Natural killer cell treated with Interleukin-12 subunit alpha and Interleukin-12 subunit beta and Interleukin-15 and Interleukin-18, amount 100 ng/mL, for 72 hours (primary cell): ENCODE measurements around the gene REEP6. TPM values are rescaled to one million over a fixed set of nuclear protein-coding genes. Genes with fewer than 3 reads are reported as not detected.
A peak's percentile ranks its signal among the peaks of the same experiment; 100 is the strongest.
"Not testable (repeated sequence)": the region's sequence is repeated elsewhere in the genome, so short reads cannot be mapped to it uniquely, and the experiment has no call there.

Experiments
- ATAC-seq, 2 donors: fragments of 150-1000 bp; cut with Tn5 transposase in 1 of 2; sonication (Bioruptor Pico), chemical (Tn5 transposase) in 1 of 2; 2 replicates each; pipeline ENCODE4 v1.10.0; 2021
- DNase-seq: peaks from one replicate; pipeline ENCODE4 v3.0.0; 2022; ENCODE audit warnings: low spot score
- H3K27ac Mint-ChIP-seq, 2 donors: 1 replicate in 1 of 2; 2 replicates in 1 of 2; pipeline ENCODE4 v1.8.0; 2022; ENCODE audit warnings: mixed read lengths in 2 of 2, mild to moderate bottlenecking in 1 of 2, moderate library complexity in 1 of 2
- H3K27me3 Mint-ChIP-seq, 2 donors: 1 replicate in 1 of 2; 2 replicates in 1 of 2; pipeline ENCODE4 v1.8.0; 2022; ENCODE audit warnings: mixed read lengths in 2 of 2
- H3K36me3 Mint-ChIP-seq: one replicate; pipeline ENCODE4 v1.8.0; 2022; ENCODE audit warnings: mixed read lengths
- H3K4me1 Mint-ChIP-seq, 2 donors: 1 replicate in 1 of 2; 2 replicates in 1 of 2; pipeline ENCODE4 v1.8.0; 2022; ENCODE audit warnings: low read depth in 2 of 2, mixed read lengths in 2 of 2, mild to moderate bottlenecking in 1 of 2
- H3K4me3 Mint-ChIP-seq: one replicate; pipeline ENCODE4 v1.8.0; 2022; ENCODE audit warnings: mixed read lengths
- H3K9me3 Mint-ChIP-seq: 2 replicates; pipeline ENCODE4 v1.8.0; 2022; ENCODE audit warnings: mixed read lengths
- total RNA-seq, 2 donors: library from RNA; stranded (reverse); gene quantifications; one replicate each; pipeline ENCODE4 v1.2.3, GENCODE V29; 2022

REEP6 gene
- total RNA-seq, 2 donors from 2014 or later: 1.7 to 3.2 TPM

DNA sequence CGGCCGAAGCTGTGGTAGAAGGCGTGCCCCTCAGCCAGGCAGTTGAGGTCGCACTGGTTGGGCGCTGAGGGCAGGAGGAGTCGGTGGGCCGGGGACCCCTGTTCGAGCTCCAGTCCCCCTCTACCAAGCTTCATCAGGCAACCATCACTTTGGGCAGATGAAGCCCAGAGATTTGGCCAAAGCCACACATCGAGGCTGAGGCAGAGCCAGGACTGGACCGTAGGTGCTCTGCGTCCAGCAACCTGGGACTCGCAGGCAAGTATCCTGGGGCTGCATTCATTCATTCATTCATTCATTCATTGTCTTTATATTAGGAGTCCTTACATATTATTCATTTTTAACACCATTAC lies 17.5 kb downstream of the REEP6 start:
- H3K9me3 Mint-ChIP-seq: no peaks in the 10 kb centered on the region
- peaks cover 0 to 12% of the 10 kb centered on the region in 2 donors for H3K27me3 Mint-ChIP-seq
- H3K4me1 Mint-ChIP-seq: peaks cover 7 to 10% of the 10 kb centered on the region in 2 donors
- H3K36me3 Mint-ChIP-seq: no peaks in the 10 kb centered on the region
- no peak for DNase-seq
- no peak overlapping the region for H3K27ac Mint-ChIP-seq
- ATAC-seq: no peak
- H3K4me3 Mint-ChIP-seq: peak overlapping the region; percentile 26

DNA sequence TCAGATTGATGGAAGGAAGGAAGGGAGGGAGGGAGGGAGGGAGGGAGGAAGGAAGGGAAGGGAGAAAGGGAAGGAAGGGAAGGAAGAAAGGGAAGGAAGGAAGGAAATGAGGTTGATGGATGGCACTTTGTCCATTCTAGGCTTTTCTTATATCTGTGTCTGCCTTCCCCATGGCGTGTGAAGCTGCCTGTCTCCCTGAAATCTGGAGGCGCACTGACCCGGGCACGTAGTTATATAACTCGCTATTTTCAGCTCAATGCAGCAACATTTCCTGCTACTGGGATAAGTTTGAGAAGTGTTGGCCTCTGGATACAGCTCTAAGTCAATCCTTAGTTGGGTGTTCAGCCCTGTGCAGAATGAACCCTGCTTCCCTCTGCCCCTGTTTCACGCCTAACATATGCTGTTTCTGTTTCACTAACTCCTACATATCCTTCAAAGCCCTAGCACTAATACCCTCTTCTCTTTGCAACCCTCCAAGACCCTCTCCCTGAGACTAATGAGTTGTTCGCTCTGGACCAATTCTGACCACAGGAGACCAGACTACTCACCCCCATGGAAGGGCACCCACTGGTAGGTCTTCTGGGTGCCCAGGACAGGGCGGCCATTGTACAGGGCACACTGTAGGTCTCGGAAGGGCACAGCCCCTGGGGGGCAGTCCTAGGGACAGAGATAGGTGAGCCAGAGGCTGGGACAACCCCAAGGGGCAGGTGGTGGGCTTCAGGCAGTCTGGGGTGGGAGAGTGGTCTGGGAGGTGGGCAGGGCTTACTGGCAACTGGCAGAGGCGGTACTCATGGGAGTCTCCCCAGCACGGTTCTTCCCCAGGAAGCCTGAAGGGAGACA lies 18.8 kb downstream of the REEP6 start:
- no peak overlapping the region for H3K4me3 Mint-ChIP-seq
- no peak overlapping the region for H3K27ac Mint-ChIP-seq
- no peaks in the 10 kb centered on the region for H3K36me3 Mint-ChIP-seq
- DNase-seq: no peak
- H3K9me3 Mint-ChIP-seq: no peaks in the 10 kb centered on the region
- ATAC-seq: no peak
- peaks cover 7 to 10% of the 10 kb centered on the region in 2 donors for H3K4me1 Mint-ChIP-seq
- H3K27me3 Mint-ChIP-seq: peaks cover 0 to 8% of the 10 kb centered on the region in 2 donors

DNA sequence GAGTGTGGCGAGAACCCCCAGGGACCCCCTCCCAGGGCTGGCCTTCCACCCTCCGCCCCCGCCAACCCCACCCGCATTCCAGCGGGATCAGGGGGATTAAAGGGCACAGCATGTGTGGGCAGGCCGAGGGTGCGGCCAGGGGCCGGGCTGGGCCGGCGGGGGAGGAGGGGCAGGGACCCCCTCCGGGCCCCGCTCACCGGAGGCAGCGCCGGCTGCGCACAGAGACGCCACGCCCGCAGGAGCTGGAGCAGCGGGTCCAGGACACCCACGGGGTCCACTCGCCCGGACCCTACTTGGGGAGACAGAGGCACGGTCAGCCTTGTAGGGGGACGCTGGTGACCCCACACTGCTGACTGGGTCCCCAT lies 19.4 kb downstream of the REEP6 start:
- DNase-seq (no peak), ATAC-seq (no peak)
- Mint-ChIP-seq H3K9me3 (no peaks in the 10 kb centered on the region), H3K27ac (no peak overlapping the region), H3K4me3 (no peak overlapping the region), H3K4me1 (peaks cover 7 to 10% of the 10 kb centered on the region in 2 donors), H3K27me3 (peaks cover 0 to 10% of the 10 kb centered on the region in 2 donors), H3K36me3 (no peaks in the 10 kb centered on the region)

DNA sequence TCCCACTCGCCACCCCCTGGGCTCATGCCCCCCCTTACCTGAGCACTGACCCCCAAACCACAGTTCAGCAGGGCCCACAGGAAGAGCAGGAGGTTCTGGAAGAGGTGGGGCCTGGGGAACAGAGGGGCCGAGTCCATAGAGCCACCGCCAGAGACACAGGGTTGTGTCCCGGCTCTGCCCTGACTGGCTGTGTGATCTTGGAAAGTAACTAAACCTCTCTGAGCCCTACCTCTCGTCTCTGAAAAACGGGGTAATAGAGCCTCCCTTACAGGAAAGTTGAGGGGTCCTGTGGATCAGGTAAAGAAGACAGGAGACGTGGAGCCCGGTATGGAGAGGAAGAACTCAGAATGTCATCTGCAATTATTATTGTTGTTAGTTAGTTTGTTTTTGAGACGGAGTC lies 19.8 kb downstream of the REEP6 start:
- Mint-ChIP-seq H3K9me3 (no peaks in the 10 kb centered on the region), H3K27ac (no peak overlapping the region), H3K36me3 (no peaks in the 10 kb centered on the region), H3K4me1 (peaks cover 7 to 10% of the 10 kb centered on the region in 2 donors), H3K27me3 (peaks cover 0 to 10% of the 10 kb centered on the region in 2 donors), H3K4me3 (no peak overlapping the region)
- DNase-seq: no peak
- no peak for ATAC-seq

DNA sequence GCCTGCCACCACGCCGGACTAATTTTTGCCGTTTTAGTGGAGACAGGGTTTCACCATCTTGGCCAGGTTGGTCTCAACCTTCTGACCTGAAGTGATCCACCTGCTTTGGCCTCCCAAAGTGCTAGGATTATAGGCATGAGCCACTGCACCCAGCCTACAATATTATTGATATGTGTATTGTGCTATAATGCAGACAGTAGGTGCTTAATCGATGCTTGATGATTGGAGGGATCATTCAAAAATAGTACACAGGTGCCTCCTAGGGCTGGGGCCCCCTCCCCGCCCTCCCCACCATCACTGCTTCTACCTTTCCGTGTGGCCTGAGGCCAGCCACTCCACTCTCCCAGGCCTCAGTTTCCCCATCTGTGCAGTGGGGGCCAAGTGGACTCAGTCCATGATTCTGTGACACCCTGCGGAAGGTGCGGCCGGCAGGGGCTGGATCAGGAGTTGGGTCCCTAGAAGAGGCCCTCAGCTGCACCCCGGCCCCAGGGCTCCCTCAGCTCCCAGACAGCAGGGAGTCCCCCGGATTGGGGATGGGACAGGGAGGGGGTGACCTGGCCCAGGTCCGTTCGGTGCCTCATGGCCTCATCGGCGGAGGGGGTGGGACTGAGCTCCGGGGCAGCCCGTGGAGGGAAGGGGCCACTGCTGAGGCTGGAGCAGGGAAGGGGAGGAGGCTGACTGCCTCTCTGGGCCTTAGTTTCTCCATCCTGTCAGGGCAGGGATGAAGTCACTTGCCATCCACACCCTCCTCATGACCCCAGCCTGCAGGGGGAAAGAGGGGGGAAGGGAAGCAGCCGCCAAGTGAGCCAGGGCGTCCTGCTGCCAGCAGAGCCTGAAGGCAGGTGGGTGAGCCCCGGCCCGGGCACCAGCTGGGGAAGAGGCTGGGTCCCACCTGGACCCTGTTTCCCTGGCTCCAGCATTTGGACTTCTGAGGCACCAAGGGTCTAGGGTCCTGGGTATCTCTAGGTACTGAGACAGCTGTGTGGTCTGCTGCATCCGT lies 20.6 kb downstream of the REEP6 start:
- Mint-ChIP-seq H3K27ac (no peak overlapping the region), H3K27me3 (peaks cover 6 to 14% of the 10 kb centered on the region in 2 donors), H3K4me1 (peaks cover 7 to 10% of the 10 kb centered on the region in 2 donors), H3K36me3 (no peaks in the 10 kb centered on the region), H3K9me3 (no peaks in the 10 kb centered on the region), H3K4me3 (peak overlapping the region; percentile 48)
- DNase-seq: no peak
- no peak for ATAC-seq

DNA sequence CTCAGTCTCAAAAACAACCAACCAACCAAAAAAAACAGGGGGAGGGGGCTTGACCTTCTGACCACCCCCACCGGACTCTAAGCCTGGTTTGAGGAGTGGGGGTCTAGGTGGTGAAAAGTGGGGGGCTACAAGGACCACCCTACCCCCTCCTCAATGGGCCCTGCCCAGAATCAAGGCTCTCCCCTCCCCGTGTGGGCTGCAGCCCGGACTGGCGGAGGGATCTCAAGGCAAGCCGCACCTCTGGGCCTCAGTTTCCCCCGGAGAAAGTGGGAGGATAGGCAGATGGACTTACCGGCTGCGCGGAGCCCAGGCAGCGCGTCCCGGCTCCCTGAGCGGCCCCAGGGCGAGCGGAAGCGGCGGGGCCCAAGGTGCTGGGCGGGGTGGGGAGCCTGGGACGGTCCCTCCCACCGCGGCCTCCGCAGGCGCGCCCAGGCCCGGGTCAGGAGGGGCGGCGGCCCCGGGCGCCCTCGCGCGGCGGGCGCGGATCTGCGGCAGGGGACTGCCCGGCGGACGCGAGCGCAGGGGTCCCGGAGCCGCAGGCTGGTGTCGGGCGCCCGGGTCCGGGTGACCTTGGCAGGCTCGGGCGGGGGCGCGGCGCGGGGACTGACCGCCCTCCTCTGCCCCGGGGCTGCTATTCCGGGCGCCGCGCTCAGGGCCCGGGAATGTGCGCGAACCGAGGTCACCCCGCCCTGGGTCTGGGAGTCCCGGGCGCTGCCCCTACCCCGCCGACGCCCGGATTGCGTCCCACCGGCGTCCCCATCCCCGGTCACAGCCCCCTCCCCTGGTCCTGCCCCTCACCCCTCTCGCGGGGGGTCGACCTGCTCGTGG lies 21.9 kb downstream of the REEP6 start, which contains the start of gene ADAMTSL5:
ADAMTSL5 (minus strand) TSS at position 349 of the 828 bp plus-strand sequence. CDS start 2,076 bp downstream, outside the sequence.
- H3K4me3 Mint-ChIP-seq: peak within 1 kb of the TSS; percentile 48
- DNase-seq (peak; percentile 85), ATAC-seq (peak; percentile 90 to 91)
- peaks cover 7 to 10% of the 10 kb centered on the region in 2 donors for H3K27me3 Mint-ChIP-seq
- H3K9me3 Mint-ChIP-seq: no peaks in the 10 kb centered on the region
- peaks cover 2 to 6% of the 10 kb centered on the region in 2 donors for H3K4me1 Mint-ChIP-seq
- H3K27ac Mint-ChIP-seq: no peak within 1 kb of the TSS
- no peaks in the 10 kb centered on the region for H3K36me3 Mint-ChIP-seq

DNA sequence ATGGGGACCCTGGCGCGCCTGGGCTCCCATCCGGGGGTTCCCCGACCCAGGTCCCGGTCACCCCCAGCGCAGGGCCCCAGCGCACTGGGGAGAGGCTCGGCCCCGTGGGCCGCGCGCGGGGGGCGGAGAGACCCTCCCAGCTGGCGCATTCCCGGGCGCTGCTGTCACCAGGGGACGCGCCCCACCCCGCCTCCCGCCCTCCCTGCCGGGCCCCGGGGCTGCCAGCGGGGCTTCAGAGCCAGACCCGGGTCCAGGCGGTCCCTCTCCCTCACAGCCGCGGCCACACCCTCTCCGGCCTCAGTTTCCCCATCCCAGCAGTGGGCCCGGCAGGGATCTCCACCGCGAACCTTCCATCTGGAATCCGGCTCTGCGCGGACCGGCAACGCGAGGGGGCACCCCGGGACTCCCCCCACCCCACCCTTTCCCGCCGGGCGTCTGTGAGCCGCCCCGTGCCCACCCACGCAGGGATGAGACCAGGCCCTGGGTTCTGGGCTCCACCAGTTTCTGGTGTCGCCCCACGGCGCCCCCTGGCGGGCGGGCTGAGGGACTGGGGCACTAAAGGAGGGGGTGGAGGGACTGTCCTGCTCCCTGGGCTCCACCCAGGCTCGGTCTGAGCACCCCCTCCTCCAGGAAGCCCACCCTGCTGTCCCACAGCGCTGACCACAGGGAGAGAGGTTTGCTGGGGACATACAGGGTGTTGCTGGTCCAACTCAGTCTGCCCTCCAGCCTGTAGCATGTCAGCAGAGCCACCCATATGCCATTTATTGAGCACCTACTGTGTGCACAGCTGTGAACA lies 22.7 kb downstream of the REEP6 start:
- Mint-ChIP-seq H3K27ac (no peak overlapping the region), H3K4me1 (peaks cover 0 to 4% of the 10 kb centered on the region in 2 donors), H3K4me3 (no peak overlapping the region), H3K27me3 (peaks cover 7 to 10% of the 10 kb centered on the region in 2 donors), H3K9me3 (no peaks in the 10 kb centered on the region), H3K36me3 (no peaks in the 10 kb centered on the region)
- ATAC-seq (peak; percentile 62 to 64), DNase-seq (peak; percentile 81)

DNA sequence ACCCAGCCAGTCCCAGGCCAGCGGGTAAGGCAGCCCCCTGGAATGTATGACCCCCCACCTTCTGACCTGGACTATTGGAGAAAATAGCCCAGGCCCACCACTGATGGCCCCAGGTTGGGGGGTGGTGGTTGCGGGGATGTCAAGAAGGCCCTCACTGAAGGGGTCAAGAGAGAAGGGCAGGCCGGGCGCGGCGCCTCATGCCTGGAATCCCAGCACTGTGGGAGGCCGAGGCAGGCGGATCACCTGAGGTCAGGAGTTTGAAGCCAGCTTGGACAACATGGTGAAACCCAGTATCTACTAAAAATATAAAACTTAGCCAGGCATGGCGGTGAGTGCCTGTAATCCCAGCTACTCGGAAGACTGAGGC lies 23.3 kb downstream of the REEP6 start:
- ATAC-seq (no peak), DNase-seq (no peak)
- Mint-ChIP-seq H3K27ac (no peak overlapping the region), H3K36me3 (no peaks in the 10 kb centered on the region), H3K27me3 (peaks cover 7 to 10% of the 10 kb centered on the region in 2 donors), H3K4me1 (peaks cover 0 to 4% of the 10 kb centered on the region in 2 donors), H3K4me3 (no peak overlapping the region), H3K9me3 (no peaks in the 10 kb centered on the region)

DNA sequence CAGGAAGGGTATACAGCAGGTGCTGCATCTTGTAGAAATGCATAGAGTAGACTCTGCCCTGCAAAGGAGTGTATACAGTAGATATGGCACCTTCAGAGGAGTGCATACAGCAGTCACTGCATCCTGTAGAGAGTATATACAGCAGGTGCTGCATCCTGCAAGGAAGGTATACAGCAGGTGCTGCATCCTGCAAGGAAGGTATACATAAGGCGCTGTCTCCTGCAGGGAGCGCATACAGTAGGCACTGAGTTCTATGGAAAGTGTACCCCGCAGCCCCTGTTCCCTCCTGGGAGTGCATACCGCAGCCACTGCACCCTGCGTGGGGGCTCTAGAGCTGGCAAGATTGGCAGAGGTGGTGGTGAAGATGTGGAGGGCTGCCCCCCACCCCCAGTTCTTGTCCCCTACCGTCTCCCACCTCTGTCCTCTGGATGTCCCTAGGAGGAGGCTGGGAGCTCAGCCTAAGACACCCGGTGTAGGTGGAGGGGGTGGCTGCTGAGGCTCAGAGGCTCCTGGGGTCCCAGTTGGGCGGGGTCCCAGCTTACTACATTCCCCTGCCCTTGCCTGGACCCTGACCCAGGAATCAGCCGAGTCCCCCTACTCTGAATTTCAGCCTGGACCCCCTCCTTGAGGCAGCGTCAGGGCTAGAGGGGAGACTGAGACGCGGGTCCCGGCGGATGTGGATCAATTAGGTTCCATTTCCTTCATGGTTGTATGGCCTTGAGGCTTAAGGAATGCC lies 24.2 kb downstream of the REEP6 start:
- DNase-seq (no peak), ATAC-seq (no peak)
- Mint-ChIP-seq H3K27ac (no peak overlapping the region), H3K4me3 (no peak overlapping the region), H3K4me1 (no peaks in the 10 kb centered on the region), H3K27me3 (peaks cover 6 to 7% of the 10 kb centered on the region in 2 donors), H3K36me3 (no peaks in the 10 kb centered on the region), H3K9me3 (no peaks in the 10 kb centered on the region)

DNA sequence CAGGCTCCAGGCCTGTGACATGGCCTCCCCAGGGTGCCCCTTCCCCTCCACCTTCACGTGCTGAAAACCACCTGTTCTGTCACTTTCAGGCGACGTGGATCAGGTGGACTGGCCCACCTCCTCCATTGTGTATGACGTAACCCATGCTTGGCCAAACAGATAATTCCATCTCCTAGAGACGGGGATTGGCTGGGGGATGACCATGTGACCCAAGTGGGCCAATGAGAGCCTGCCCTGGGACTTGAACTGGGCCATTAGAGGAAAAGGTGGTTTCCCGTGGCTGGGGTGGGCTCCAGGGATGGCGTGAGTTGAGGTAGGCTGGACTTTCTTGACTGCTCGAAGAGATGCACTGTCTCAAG lies 25.4 kb downstream of the REEP6 start:
- H3K27ac Mint-ChIP-seq: no peak overlapping the region
- DNase-seq (no peak), ATAC-seq (no peak)
- H3K9me3 Mint-ChIP-seq: no peaks in the 10 kb centered on the region
- H3K27me3 Mint-ChIP-seq: peaks cover 6 to 7% of the 10 kb centered on the region in 2 donors
- no peaks in the 10 kb centered on the region for H3K4me1 Mint-ChIP-seq
- no peaks in the 10 kb centered on the region for H3K36me3 Mint-ChIP-seq
- no peak overlapping the region for H3K4me3 Mint-ChIP-seq

DNA sequence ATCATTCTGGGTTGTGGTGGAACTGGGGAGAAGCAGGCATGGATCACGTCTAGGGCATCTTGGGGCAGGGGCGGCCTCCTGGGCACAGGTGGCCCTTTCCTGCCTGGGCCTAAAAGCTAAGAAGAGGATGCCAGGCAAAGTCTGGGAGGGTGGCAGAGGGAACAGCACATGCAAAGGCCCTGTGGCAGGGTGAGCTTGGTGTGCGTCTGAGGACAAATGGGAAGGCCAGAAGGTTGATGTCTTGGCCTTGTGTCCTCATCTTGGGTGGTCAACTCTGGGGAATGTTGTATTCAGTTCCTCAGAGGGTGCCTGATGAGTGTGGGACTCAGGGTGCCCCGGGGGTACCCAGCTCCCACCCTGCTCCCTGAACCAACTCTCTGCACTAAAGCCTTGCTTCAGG lies 27.5 kb downstream of the REEP6 start:
- no peaks in the 10 kb centered on the region for H3K36me3 Mint-ChIP-seq

DNA sequence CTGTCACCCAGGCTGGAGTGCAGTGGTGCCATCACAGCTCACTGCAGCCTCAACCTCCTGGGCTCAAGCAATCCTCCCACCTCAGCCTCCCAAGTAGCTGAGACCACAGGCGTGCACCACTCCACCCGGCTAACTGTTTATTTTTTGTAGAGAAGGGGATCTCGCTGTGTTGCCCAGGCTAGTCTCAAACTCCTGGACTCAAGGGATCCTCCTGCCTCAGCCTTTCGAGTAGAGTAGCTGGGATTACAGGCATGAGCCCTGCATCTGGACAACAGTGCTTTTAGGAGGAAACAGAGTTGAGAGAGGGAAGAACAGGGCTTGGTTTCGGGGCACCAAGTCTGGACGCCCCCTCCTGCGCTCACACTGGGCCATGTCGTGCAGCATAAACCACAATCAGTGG lies 28.8 kb downstream of the REEP6 start:
- not testable (repeated sequence) for ATAC-seq, DNase-seq, H3K4me3 Mint-ChIP-seq, H3K27ac Mint-ChIP-seq, H3K36me3 Mint-ChIP-seq, H3K9me3 Mint-ChIP-seq, H3K4me1 Mint-ChIP-seq
- H3K27me3 Mint-ChIP-seq: peaks cover 12 to 15% of the 10 kb centered on the region in 2 donors

More for the DNA sequence above, 27.5 kb downstream of the REEP6 start:
- no peaks in the 10 kb centered on the region for H3K9me3 Mint-ChIP-seq
- H3K27me3 Mint-ChIP-seq: peaks cover 6 to 7% of the 10 kb centered on the region in 2 donors
- DNase-seq (no peak), ATAC-seq (no peak)
- H3K4me3 Mint-ChIP-seq: no peak overlapping the region
- no peaks in the 10 kb centered on the region for H3K4me1 Mint-ChIP-seq
- no peak overlapping the region for H3K27ac Mint-ChIP-seq
